HepG2 (cell line): Measurements from ENCODE around the gene UPB1. TPM values are rescaled to one million over a fixed set of nuclear protein-coding genes. Genes with fewer than 3 reads are reported as not detected.
A peak's percentile ranks its signal among the peaks of the same experiment; 100 is the strongest.

ENCODE experiments used
- FIP1L1 ChIP-seq: fragments of 200-400 bp; formaldehyde crosslinking; IDR thresholded peaks from 2 replicates; pipeline ENCODE4 v1.6.1; 2018; ENCODE audit warnings: low read depth, mild to moderate bottlenecking, low read length, moderate library complexity, borderline replicate concordance; ENCODE audit not compliant: insufficient read depth
- HNRNPL ChIP-seq: fragments of 200-400 bp; formaldehyde crosslinking; IDR thresholded peaks from 2 replicates; pipeline ENCODE4 v1.6.1; 2017; ENCODE audit warnings: mild to moderate bottlenecking, low read depth, low read length
- HOXA9 ChIP-seq: sonication (generic); formaldehyde crosslinking; IDR thresholded peaks from 2 replicates; pipeline ENCODE4 v1.8.1; 2022; ENCODE audit warnings: missing genetic modification reagents, mild to moderate bottlenecking, moderate library complexity, borderline replicate concordance
- JUN ChIP-seq: sonication (generic); formaldehyde crosslinking; IDR thresholded peaks from 2 replicates; pipeline ENCODE4 v1.4.0; 2020; ENCODE audit warnings: mild to moderate bottlenecking, missing genetic modification reagents
- KAT8 ChIP-seq: IDR thresholded peaks from 2 replicates; pipeline ENCODE4 v1.6.1; 2016; ENCODE audit warnings: missing genetic modification reagents, missing compliant biosample characterization
- KDM5A ChIP-seq: fragments of 200-600 bp; sonication (generic); IDR thresholded peaks from 2 replicates; pipeline ENCODE4 v1.7.0; 2018; ENCODE audit warnings: antibody characterized with exemption, mild to moderate bottlenecking, low read length, borderline replicate concordance
- KDM5B ChIP-seq: sonication (generic); formaldehyde crosslinking; IDR thresholded peaks from 2 replicates; pipeline ENCODE4 v1.4.0; 2020; ENCODE audit warnings: missing genetic modification reagents, mild to moderate bottlenecking, borderline replicate concordance
- LCORL ChIP-seq, 2 experiments: fragments of 450-650 bp in 1 of 2; sonication (generic) in 1 of 2; formaldehyde crosslinking in 1 of 2; IDR thresholded peaks; 2 replicates each; pipeline versions ENCODE4 v1.5.0 to v1.6.1; 2017 to 2020; ENCODE audit warnings: antibody characterized with exemption in 1 of 2, missing genetic modification reagents in 1 of 2
- NFYC ChIP-seq: IDR thresholded peaks from 2 replicates; pipeline ENCODE4 v1.6.1; 2016; ENCODE audit warnings: missing genetic modification reagents, missing compliant biosample characterization
- NR2F2 ChIP-seq: IDR thresholded peaks from 2 replicates; pipeline ENCODE4 v1.6.1; 2012; ENCODE audit warnings: low read depth, inconsistent platforms, borderline replicate concordance
- PAWR ChIP-seq: sonication (generic); formaldehyde crosslinking; IDR thresholded peaks from 2 replicates; pipeline ENCODE4 v1.4.0; 2020; ENCODE audit warnings: missing genetic modification reagents, mild to moderate bottlenecking, borderline replicate concordance
- SAP130 ChIP-seq: IDR thresholded peaks from 2 replicates; pipeline ENCODE4 v1.6.1; 2016; ENCODE audit warnings: low read depth
- SCMH1 ChIP-seq: sonication (generic); formaldehyde crosslinking; IDR thresholded peaks from 2 replicates; pipeline ENCODE4 v1.9.0; 2021; ENCODE audit warnings: missing genetic modification reagents, mild to moderate bottlenecking, borderline replicate concordance
- SOX6 ChIP-seq, 2 experiments: fragments of 450-650 bp in 1 of 2; sonication (generic) in 1 of 2; formaldehyde crosslinking in 1 of 2; IDR thresholded peaks; 2 replicates each; pipeline versions ENCODE4 v1.4.0 to v1.6.1; 2017 to 2020; ENCODE audit warnings: antibody characterized with exemption in 1 of 2, mild to moderate bottlenecking in 1 of 2, missing genetic modification reagents in 1 of 2
- SP5 ChIP-seq: IDR thresholded peaks from 2 replicates; pipeline ENCODE4 v1.6.1; 2016; ENCODE audit warnings: low read depth, borderline replicate concordance
- ZNF282 ChIP-seq: fragments of 450-650 bp; IDR thresholded peaks from 2 replicates; pipeline ENCODE4 v1.6.1; 2018; ENCODE audit not compliant: partially characterized antibody
- ZNF3 ChIP-seq: IDR thresholded peaks from 2 replicates; pipeline ENCODE4 v1.7.0; 2017; ENCODE audit warnings: inconsistent platforms
- ZNF331 ChIP-seq: sonication (generic); formaldehyde crosslinking; IDR thresholded peaks from 2 replicates; pipeline ENCODE4 v1.4.0; 2020; ENCODE audit warnings: missing genetic modification reagents
- ZNF652 ChIP-seq: IDR thresholded peaks from 2 replicates; pipeline ENCODE4 v1.6.1; 2016; ENCODE audit warnings: low read depth, borderline replicate concordance
- ZNF674 ChIP-seq: sonication (generic); formaldehyde crosslinking; IDR thresholded peaks from 2 replicates; pipeline ENCODE4 v1.5.0; 2020; ENCODE audit warnings: low read depth, mild to moderate bottlenecking, missing genetic modification reagents
- ZNF788 ChIP-seq: sonication (generic); formaldehyde crosslinking; IDR thresholded peaks from 2 replicates; pipeline ENCODE4 v1.5.0; 2020; ENCODE audit warnings: mild to moderate bottlenecking, missing genetic modification reagents, borderline replicate concordance
- ZNF841 ChIP-seq: sonication (generic); formaldehyde crosslinking; IDR thresholded peaks from 2 replicates; pipeline ENCODE4 v1.8.1; 2023; ENCODE audit warnings: missing genetic modification reagents, borderline replicate concordance
- polyA plus RNA-seq, 8 experiments: library from polyadenylated mRNA; depleted of rRNA in 3 of 8; stranded (reverse) in 7 of 8; unstranded in 1 of 8; fragments of >200 nt; fragmentation: Illumina TruSeq in 4 of 8; extraction: Trizol in 4 of 8; gene quantifications; 2 replicates each; pipeline versions ENCODE4 v1.2.1 to v1.2.3, GENCODE V29; 2011 to 2016; ENCODE audit warnings: low read depth in 4 of 8, missing spikeins in 1 of 8, mixed read lengths in 1 of 8; ENCODE audit not compliant: insufficient read depth in 1 of 8
- total RNA-seq, 5 experiments: library from RNA; depleted of rRNA; stranded (reverse); fragments of >200 nt; fragmentation: Illumina TruSeq; extraction: Trizol; gene quantifications; 2 replicates each; pipeline ENCODE4 v1.2.3, GENCODE V29; 2016; ENCODE audit warnings: low read depth in 1 of 5
- TF ChIP-seq, protein P1 (sequence below): sonication (generic); formaldehyde crosslinking; IDR thresholded peaks from 2 replicates; pipeline ENCODE4 v1.9.0; 2022; ENCODE audit warnings: missing genetic modification reagents, mild to moderate bottlenecking, borderline replicate concordance
- TF ChIP-seq, protein P2 (sequence below): sonication (generic); formaldehyde crosslinking; IDR thresholded peaks from 2 replicates; pipeline ENCODE4 v1.5.1; 2020; ENCODE audit warnings: mild to moderate bottlenecking, missing genetic modification reagents, moderate library complexity
- TF ChIP-seq, protein P3 (sequence below): sonication (generic); formaldehyde crosslinking; IDR thresholded peaks from 2 replicates; pipeline ENCODE4 v1.4.0; 2020; ENCODE audit warnings: missing genetic modification reagents, borderline replicate concordance

UPB1 gene
- total and polyA plus RNA-seq, 2 of the 13 experiments (the other 11 are each of a cell fraction or from before 2014, with no cell fraction given): 0.38 to 1.2 TPM

GRCh38 chr22:24494167-24494527 is 985 bp upstream of the UPB1 start (continued):
- TF ChIP-seq SP5 (no peak), SCMH1 (CRISPR knock-in tag) (no peak), LCORL (IDR thresholded peaks at IDR 0.05) (no peak), LCORL (CRISPR knock-in tag; IDR thresholded peaks at IDR 0.05) (no peak), KDM5A (no peak), ZNF841 (CRISPR knock-in tag) (no peak), ZNF674 (CRISPR knock-in tag) (no peak), SOX6 (IDR thresholded peaks at IDR 0.05) (no peak), SOX6 (CRISPR knock-in tag; IDR thresholded peaks at IDR 0.05) (peak; percentile 17; the same call in 1 of the 2 replicates), HOXA9 (CRISPR knock-in tag) (no peak), HNRNPL (0 out of 2 replicates have a peak, but pooled peaks have one; percentile 64), ZNF331 (no peak), FIP1L1 (no peak), ZNF3 (no peak), ZNF788 (no peak; the same call in 1 of the 2 replicates), ZNF652 (CRISPR knock-in tag) (no peak), KAT8 (CRISPR knock-in tag) (no peak), JUN (no peak), ZNF282 (no peak), NFYC (CRISPR knock-in tag) (no peak), SAP130 (peak; percentile 23; the same call in 1 of the 2 replicates), KDM5B (CRISPR knock-in tag) (0 out of 2 replicates have a peak, but pooled peaks have one; percentile 26), NR2F2 (no peak), PAWR (CRISPR knock-in tag) (no peak)
- TF ChIP-seq, protein P1, sequence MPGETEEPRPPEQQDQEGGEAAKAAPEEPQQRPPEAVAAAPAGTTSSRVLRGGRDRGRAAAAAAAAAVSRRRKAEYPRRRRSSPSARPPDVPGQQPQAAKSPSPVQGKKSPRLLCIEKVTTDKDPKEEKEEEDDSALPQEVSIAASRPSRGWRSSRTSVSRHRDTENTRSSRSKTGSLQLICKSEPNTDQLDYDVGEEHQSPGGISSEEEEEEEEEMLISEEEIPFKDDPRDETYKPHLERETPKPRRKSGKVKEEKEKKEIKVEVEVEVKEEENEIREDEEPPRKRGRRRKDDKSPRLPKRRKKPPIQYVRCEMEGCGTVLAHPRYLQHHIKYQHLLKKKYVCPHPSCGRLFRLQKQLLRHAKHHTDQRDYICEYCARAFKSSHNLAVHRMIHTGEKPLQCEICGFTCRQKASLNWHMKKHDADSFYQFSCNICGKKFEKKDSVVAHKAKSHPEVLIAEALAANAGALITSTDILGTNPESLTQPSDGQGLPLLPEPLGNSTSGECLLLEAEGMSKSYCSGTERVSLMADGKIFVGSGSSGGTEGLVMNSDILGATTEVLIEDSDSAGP (CRISPR knock-in tag): peak; percentile 50; the same call in 1 of the 2 replicates
- TF ChIP-seq, protein P2, sequence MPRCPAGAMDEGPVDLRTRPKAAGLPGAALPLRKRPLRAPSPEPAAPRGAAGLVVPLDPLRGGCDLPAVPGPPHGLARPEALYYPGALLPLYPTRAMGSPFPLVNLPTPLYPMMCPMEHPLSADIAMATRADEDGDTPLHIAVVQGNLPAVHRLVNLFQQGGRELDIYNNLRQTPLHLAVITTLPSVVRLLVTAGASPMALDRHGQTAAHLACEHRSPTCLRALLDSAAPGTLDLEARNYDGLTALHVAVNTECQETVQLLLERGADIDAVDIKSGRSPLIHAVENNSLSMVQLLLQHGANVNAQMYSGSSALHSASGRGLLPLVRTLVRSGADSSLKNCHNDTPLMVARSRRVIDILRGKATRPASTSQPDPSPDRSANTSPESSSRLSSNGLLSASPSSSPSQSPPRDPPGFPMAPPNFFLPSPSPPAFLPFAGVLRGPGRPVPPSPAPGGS: no peak
- TF ChIP-seq, protein P3, sequence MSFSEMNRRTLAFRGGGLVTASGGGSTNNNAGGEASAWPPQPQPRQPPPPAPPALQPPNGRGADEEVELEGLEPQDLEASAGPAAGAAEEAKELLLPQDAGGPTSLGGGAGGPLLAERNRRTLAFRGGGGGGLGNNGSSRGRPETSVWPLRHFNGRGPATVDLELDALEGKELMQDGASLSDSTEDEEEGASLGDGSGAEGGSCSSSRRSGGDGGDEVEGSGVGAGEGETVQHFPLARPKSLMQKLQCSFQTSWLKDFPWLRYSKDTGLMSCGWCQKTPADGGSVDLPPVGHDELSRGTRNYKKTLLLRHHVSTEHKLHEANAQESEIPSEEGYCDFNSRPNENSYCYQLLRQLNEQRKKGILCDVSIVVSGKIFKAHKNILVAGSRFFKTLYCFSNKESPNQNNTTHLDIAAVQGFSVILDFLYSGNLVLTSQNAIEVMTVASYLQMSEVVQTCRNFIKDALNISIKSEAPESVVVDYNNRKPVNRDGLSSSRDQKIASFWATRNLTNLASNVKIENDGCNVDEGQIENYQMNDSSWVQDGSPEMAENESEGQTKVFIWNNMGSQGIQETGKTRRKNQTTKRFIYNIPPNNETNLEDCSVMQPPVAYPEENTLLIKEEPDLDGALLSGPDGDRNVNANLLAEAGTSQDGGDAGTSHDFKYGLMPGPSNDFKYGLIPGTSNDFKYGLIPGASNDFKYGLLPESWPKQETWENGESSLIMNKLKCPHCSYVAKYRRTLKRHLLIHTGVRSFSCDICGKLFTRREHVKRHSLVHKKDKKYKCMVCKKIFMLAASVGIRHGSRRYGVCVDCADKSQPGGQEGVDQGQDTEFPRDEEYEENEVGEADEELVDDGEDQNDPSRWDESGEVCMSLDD (CRISPR knock-in tag): peak; percentile 90
